HG02642 (cell line): ENCODE data around the gene ARPC1A.
"Not testable (repeated sequence)": the region's sequence is repeated elsewhere in the genome, so short reads cannot be mapped to it uniquely, and the experiment has no call there.

Experiments
- ATAC-seq: cut with Tn5 transposase; IDR thresholded peaks from one replicate; pipeline ENCODE4 v1.9.1; 2021; ENCODE audit warnings: mild to moderate bottlenecking; ENCODE audit not compliant: unreplicated experiment, poor library complexity

The ARPC1A gene

DNA sequence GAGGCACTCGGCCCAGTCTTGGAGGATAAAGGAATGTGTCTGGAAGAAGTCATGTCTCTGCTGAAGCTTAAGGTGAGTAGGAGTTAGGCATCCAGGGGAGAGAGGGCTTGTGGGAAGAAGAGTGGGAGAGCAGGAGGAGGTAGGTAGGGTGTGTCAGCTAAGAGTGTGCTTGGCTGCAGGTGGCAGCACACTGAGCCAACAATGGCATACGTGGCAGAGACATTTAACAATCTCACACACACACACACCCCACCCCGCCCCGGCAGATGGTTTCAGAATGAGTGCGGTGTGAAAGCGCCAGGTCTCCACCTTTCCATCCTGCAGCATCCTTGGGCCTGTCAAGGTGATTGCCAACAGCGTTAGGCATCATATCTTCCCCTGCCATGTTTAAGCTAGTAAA lies 11.2 kb upstream of the ARPC1A start:
- no peak for ATAC-seq

GRCh38 chr7:99320371-99320770 lies 5.3 kb upstream of the ARPC1A start:
- no peak for ATAC-seq

DNA sequence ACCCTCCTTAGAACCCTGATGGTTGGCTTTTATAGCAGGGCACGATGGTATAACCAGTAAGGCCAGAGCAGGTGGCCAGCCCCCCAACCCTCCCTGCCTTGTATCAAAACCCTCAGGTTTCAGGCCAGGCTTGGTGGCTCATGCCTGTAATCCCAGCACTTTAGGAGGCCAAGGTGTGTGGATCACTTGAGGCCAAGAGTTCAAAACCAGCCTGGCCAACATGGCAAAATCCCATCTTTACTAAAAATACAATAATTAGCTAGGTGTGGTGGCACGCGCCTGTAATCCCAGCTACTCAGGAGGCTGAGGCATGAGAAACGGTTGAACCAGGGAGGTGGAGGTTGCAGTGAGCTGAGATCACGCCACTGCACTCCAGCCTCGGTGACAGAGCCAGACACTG lies 3.0 kb upstream of the ARPC1A start:
- not testable (repeated sequence) for ATAC-seq

- ATAC-seq: no peak
These were observed 1.1 kb upstream of the ARPC1A start for GRCh38 chr7:99324559-99324958.

- ATAC-seq: peak; percentile 6
These were observed 651 bp upstream of the ARPC1A start for GRCh38 chr7:99325001-99325493.

DNA sequence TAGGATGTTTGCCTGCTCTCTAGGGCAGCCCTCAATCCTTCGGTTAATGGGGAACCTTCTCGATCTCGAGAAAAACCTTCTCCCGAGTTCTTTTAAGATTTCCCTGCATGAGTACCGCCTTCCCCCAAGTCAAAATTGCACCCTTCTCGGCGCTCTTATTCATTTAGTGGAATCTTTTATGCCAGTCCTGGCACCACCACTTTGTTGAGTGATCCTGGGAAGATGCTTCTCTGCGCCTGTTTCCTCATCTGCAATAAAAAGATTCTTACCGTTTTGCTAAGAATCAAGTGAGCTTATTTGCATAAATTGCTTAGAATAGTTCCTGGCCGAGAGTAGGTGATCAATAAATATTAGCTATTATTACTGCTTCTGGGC lies 697 bp downstream of the ARPC1A start:
- no peak for ATAC-seq

GRCh38 chr7:99330314-99330961 lies 4.7 kb downstream of the ARPC1A start:
- ATAC-seq: not testable (repeated sequence)

GRCh38 chr7:99331002-99331401 lies 5.3 kb downstream of the ARPC1A start:
- ATAC-seq: no peak

GRCh38 chr7:99339595-99339994 lies 13.9 kb downstream of the ARPC1A start:
- no peak for ATAC-seq

GRCh38 chr7:99340659-99341058 lies 15.0 kb downstream of the ARPC1A start:
- no peak for ATAC-seq

- no peak for ATAC-seq
These were observed 18.5 kb downstream of the ARPC1A start for GRCh38 chr7:99344061-99344647.

GRCh38 chr7:99350641-99351040 lies 24.9 kb downstream of the ARPC1A start:
- ATAC-seq: not testable (repeated sequence)

- ATAC-seq: no peak
These were observed 26.5 kb downstream of the ARPC1A start for GRCh38 chr7:99352247-99352646.

DNA sequence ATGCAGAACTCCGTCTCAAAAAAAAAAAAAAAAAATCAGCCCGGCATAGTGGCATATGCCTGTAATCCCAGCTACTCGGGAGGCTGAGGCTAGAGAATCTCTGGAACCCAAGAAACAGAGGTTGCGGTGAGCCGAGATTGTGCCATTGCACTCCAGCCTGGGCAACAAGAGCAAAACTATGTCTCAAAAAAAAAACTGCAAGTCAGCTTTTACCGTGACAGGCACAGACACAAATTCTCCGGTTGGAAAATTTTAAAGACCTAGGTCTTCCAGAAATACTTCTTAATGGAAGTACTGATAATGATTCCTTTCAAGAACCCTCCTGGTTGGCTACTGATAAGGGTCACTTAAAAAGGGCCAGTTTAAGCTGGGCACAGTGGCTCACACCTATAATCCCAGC lies 29.4 kb downstream of the ARPC1A start:
- ATAC-seq: no peak

GRCh38 chr7:99357701-99358490 lies 32.2 kb downstream of the ARPC1A start:
- ATAC-seq: no peak

DNA sequence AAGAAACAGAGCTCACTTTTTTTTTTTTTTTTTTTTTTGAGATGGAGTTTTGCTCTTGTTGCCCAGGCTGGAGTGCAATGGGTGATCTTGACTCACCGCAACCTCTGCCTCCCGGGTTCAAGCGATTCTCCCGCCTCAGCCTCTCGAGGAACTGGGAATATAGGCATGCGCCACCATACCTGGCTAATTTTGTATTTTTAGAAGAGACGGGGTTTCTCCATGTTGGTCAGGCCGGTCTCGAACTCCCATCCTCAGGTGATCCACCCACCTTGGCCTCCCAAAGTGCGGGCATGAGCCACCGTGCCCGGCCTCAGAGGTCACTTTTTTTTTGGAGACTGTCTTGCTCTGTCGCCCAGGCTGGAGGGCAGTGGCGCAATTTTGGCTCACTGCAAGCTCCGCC lies 32.8 kb downstream of the ARPC1A start:
- not testable (repeated sequence) for ATAC-seq

- no peak for ATAC-seq
These were observed 33.9 kb downstream of the ARPC1A start for GRCh38 chr7:99359465-99360154.

DNA sequence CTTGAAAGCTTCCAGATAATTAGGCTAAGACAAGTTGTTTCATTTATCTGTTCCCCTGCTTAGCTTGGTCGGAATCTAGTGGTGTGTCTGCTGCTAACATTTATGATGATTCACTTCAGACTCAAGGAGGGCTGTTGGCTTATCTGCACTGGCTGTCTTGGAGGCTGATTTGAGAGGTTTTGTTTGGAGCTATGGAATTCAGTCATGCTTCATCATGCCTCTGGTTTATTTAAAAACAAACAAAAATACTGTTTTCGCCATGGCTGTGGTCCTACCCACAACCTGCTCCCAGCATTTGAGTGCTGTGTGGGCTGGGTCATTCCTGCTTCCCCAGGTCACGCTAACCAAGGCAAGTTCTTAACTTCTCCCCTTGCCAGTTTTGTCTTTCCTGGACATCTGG lies 37.1 kb downstream of the ARPC1A start:
- ATAC-seq: no peak

DNA sequence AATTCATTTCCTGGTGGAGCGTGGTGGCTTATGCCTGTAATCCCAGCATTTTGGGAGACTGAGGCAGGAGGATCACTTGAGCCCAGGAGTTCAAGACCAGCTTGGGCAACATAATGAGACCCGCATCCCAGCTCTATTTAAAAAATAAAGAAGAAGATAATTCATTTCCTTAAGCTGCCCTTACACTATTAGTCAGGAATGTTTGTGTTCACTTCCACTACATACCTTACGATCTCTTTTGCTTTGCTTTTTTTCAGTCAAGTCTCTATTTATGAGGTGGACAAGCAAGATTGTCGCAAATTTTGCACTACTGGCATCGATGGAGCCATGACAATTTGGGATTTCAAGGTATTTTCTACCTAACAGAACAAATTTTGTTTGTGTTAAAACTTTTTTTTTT lies 37.6 kb downstream of the ARPC1A start:
- no peak for ATAC-seq

DNA sequence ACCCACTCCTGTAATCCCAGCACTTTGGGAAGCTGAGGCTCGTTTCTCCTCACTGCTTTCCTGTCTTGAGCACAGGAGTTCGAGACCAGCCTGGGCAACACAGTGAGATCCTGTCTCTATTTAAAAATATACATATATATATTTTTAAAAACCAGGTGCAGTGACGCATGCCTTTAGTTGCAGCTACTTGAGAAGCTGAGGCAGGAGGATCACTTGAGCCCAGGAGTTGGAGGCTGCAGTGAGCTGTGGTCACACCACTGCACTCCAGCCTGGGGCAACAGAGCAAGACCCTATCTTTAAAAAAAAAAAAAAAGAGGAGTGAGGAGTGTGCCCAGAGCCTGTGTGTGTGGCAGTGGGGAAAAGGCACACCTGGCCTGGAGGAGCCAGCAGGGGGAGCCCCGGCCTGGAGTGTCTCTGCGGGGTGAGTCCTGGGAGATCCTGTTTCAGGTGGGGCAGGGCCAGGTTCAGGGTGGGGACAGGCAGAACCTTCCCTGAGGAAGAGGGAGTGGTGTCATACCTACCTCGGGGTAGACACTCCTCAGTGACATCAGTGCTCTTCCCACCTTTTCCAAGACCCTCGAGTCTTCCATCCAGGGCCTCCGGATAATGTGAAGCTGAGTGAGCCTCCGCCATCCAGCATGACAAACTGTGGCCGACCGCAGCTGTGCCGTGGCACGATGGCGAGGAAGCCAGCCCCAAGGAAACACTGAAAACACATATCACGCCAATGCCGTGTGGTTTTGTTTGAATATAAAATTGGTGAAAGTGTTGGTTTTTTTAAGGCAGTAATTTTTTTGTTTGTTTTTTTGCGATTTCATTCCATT lies 39.8 kb downstream of the ARPC1A start:
- no peak for ATAC-seq
